Tongue (tissue), 3 donors: ENCODE measurements around the gene C2orf92. TPM values are rescaled to one million over a fixed set of nuclear protein-coding genes. Genes with fewer than 3 reads are reported as not detected.

Experiments
- DNase-seq: peaks from one replicate; pipeline ENCODE4 v3.0.0-alpha.2; 2015
- small RNA-seq: library from RNA; depleted of rRNA; stranded (forward); fragments of <200 nt; gene quantifications from one replicate; pipeline ENCODE3, GENCODE V24; 2014; ENCODE audit warnings: low replicate concordance
- total RNA-seq: library from RNA; depleted of rRNA; stranded (reverse); fragments of >200 nt; gene quantifications from one replicate; pipeline ENCODE4 v1.2.3, GENCODE V29; 2014

The C2orf92 gene
- total RNA-seq, 1 donor from 2014 or later: 8.5 TPM

DNA sequence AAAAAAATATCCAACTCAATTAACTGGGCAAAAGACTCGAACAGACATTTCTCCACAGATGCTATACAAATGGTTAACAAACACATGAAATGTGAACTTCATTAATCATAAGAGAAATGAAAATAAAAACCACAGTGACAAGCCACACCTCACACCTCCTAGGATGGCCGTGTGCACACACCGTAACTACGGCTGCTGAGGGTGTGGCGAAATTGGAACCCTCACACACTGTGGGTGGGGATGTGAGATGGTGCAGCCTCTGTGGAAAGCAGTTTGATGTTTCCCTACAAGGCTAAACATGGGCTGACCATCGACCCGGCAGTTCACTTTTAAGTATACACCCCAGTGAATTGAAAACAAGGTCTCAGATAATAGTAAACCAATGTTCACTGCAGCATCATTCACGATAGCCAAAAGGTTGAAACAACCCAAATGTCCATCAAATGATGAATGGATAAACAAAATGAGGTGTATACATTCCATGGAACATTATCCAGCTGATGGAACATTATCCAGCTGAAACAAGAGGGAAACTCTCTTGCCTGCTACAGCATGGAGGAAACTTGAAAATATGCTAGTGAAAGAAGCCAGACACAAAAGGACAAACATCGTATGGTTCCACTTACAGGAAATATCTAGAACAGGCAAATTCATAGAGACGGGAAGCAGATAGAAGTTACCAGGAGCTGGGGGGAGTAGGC is 76.1 kb downstream of the C2orf92 start:
- peak; percentile 49 for DNase-seq

GRCh38 chr2:97747285-97747684 is 77.8 kb downstream of the C2orf92 start:
- DNase-seq: peak; percentile 33

- peak; percentile 86 for DNase-seq
Observed at GRCh38 chr2:97747716-97748115, 78.2 kb downstream of the C2orf92 start.

- DNase-seq: peak; percentile 58
Observed at GRCh38 chr2:97749581-97749980, 80.1 kb downstream of the C2orf92 start.

- DNase-seq: no peak
Observed at GRCh38 chr2:97750017-97750416, 80.5 kb downstream of the C2orf92 start.

GRCh38 chr2:97751752-97752151 is 82.2 kb downstream of the C2orf92 start:
- DNase-seq: no peak

Small RNA genes within 50 kb of the gene (small RNA-seq; reads per million reads assigned to genes)
- gene RNU4-8P: 0.35 reads per million, percentile 60 among the genes with 10 or more reads in this experiment

Other genes with a start within 250 kb of the C2orf92 start
- gene ANKRD36B, start 79.8 kb upstream of the C2orf92 start, total RNA-seq: 91.8 TPM
- gene COX5B, start 23.7 kb upstream of the C2orf92 start, total RNA-seq: 344 TPM
- gene ACTR1B, start 5.7 kb upstream of the C2orf92 start, total RNA-seq: 48.8 TPM
- gene ZAP70, start 43.9 kb downstream of the C2orf92 start, total RNA-seq: 3.7 TPM